Kidney epithelial cell (primary cell): ENCODE measurements around the gene ENTR1. TPM values are rescaled to one million over a fixed set of nuclear protein-coding genes. Genes with fewer than 3 reads are reported as not detected.

Source experiments
- DNase-seq: peaks from one replicate; pipeline ENCODE4 v3.0.0-alpha.2; 2010; ENCODE audit warnings: low read depth
- H3K27me3 ChIP-seq: 2 replicates; pipeline ENCODE4 v1.6.0; 2011; ENCODE audit warnings: low read length; ENCODE audit not compliant: control insufficient read depth, insufficient read depth
- H3K36me3 ChIP-seq: 2 replicates; pipeline ENCODE4 v1.5.1; 2011; ENCODE audit warnings: low read length; ENCODE audit not compliant: control insufficient read depth, insufficient read depth
- H3K4me3 ChIP-seq: 2 replicates; pipeline ENCODE4 v1.5.1; 2011; ENCODE audit warnings: low read depth, mild to moderate bottlenecking, control low read depth, low read length
- CTCF ChIP-seq: IDR thresholded peaks from 2 replicates; pipeline ENCODE4 v1.5.1; 2011; ENCODE audit warnings: mild to moderate bottlenecking, moderate library complexity, low read length, control low read depth, inconsistent platforms; ENCODE audit not compliant: insufficient read depth, poor library complexity, severe bottlenecking
- total RNA-seq: library from RNA; depleted of rRNA; stranded (reverse); fragments of >200 nt; gene quantifications from 2 replicates; pipeline ENCODE4 v1.2.3, GENCODE V29; 2015

Gene ENTR1
- total RNA-seq, 1 donor from 2014 or later = 71.4 TPM

- Histone ChIP-seq H3K36me3 (peaks cover 4% of the 10 kb centered on the region), H3K4me3 (no peak overlapping the region), H3K27me3 (no peaks in the 10 kb centered on the region)
- no peak for DNase-seq
- TF ChIP-seq CTCF = no peak
Observed at GRCh38 chr9:136403915-136404800, 6.3 kb downstream of the ENTR1 start.

GRCh38 chr9:136403538-136403914, 6.9 kb downstream of the ENTR1 start:
- H3K36me3 ChIP-seq = peaks cover 4% of the 10 kb centered on the region
- H3K27me3 ChIP-seq = no peaks in the 10 kb centered on the region
- DNase-seq = no peak
- H3K4me3 ChIP-seq = no peak overlapping the region
- TF ChIP-seq CTCF = no peak

GRCh38 chr9:136402067-136402466, 8.3 kb downstream of the ENTR1 start:
- Histone ChIP-seq H3K36me3 (peaks cover 6% of the 10 kb centered on the region), H3K4me3 (no peak overlapping the region), H3K27me3 (no peaks in the 10 kb centered on the region)
- no peak for TF ChIP-seq CTCF
- DNase-seq = no peak

- no peaks in the 10 kb centered on the region for H3K27me3 ChIP-seq
- peaks cover 3% of the 10 kb centered on the region for H3K36me3 ChIP-seq
- no peak for DNase-seq
- no peak overlapping the region for H3K4me3 ChIP-seq
- no peak for TF ChIP-seq CTCF
Observed at GRCh38 chr9:136401173-136401922, 9.1 kb downstream of the ENTR1 start.

DNA sequence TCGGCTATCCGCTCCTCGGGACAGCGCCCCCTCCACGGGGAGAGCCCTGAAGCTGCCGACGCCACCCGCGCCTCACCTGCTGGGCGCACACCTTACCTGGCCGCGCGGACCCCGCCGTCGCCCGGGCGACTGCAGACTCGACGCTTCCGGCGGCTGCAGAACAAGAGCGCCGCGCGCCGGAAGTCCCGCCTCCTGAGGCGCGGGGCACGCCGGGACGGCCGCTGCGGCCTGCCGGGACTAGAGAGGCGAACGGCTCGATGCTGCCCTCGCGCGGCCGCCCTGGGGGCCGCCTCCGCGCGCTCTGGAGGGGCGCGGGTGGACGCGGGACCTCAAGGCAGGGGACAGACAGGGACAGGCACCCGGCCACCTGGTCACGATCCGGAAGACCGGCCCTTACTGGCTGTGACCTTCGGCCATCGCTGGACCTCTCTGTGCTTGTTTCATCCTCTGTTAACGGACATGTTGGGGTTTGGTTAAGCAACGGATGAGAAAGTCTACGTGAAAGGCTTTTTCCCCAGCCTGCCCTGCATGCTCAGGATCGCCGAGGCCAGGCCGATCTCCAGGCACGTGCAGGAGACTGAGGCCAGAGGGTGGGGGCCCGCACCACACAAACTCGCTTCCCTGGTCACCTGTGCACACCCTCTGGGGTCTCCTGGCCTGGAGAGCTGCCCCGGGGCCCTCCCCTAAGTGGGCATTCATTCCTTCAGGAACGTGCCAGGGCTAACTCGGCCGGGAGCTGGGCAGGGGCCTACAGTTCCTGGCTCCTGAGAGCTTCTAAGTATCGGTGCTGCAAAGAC, 10.2 kb downstream of the ENTR1 start, which contains the start of gene SNAPC4:
SNAPC4 (minus strand) TSS at position 133 of the 797 bp plus-strand sequence. CDS start 1,742 bp downstream, outside the sequence.
- no peaks in the 10 kb centered on the region for H3K27me3 ChIP-seq
- peaks cover 2% of the 10 kb centered on the region for H3K36me3 ChIP-seq
- peak; percentile 39 for TF ChIP-seq CTCF
- peak within 1 kb of the TSS; percentile 92 for H3K4me3 ChIP-seq
- DNase-seq = peak; percentile 32
